HG03060 (cell line): ENCODE measurements around the gene UBE2R2.
"Not testable (repeated sequence)": the region's sequence is repeated elsewhere in the genome, so short reads cannot be mapped to it uniquely, and the experiment has no call there.

ENCODE experiments used
- ATAC-seq: cut with Tn5 transposase; IDR thresholded peaks from one replicate; pipeline ENCODE4 v1.9.1; 2021; ENCODE audit warnings: low read depth, moderate number of reproducible peaks; ENCODE audit not compliant: unreplicated experiment

UBE2R2 gene

GRCh38 chr9:33816327-33817252, at the start of gene UBE2R2:
UBE2R2 (plus strand) TSS chr9:33817160; CDS start chr9:33817758, 598 bp downstream.
- ATAC-seq: peak; percentile 35

GRCh38 chr9:33770156-33770880, 46.6 kb upstream of the UBE2R2 start:
- not testable (repeated sequence) for ATAC-seq

GRCh38 chr9:33773135-33773534, 43.8 kb upstream of the UBE2R2 start:
- ATAC-seq: not testable (repeated sequence)

GRCh38 chr9:33774074-33774659, 42.8 kb upstream of the UBE2R2 start:
- not testable (repeated sequence) for ATAC-seq

- ATAC-seq: no peak
Observed at GRCh38 chr9:33776578-33776977, 40.4 kb upstream of the UBE2R2 start.

- ATAC-seq: peak; percentile 49
Observed at GRCh38 chr9:33778700-33779351, 38.1 kb upstream of the UBE2R2 start.

GRCh38 chr9:33780276-33780675, 36.7 kb upstream of the UBE2R2 start:
- ATAC-seq: no peak

- no peak for ATAC-seq
Observed at GRCh38 chr9:33781736-33782135, 35.2 kb upstream of the UBE2R2 start.

GRCh38 chr9:33782395-33783152, 34.4 kb upstream of the UBE2R2 start:
- no peak for ATAC-seq

GRCh38 chr9:33785914-33786313, 31.0 kb upstream of the UBE2R2 start:
- no peak for ATAC-seq

GRCh38 chr9:33786681-33787080, 30.3 kb upstream of the UBE2R2 start:
- no peak for ATAC-seq

GRCh38 chr9:33787839-33788238, 29.1 kb upstream of the UBE2R2 start:
- no peak for ATAC-seq

- ATAC-seq: not testable (repeated sequence)
Observed at GRCh38 chr9:33789429-33789828, 27.5 kb upstream of the UBE2R2 start.

GRCh38 chr9:33791117-33791516, 25.8 kb upstream of the UBE2R2 start:
- no peak for ATAC-seq

GRCh38 chr9:33793496-33793895, 23.5 kb upstream of the UBE2R2 start:
- not testable (repeated sequence) for ATAC-seq

GRCh38 chr9:33794560-33794959, 22.4 kb upstream of the UBE2R2 start:
- ATAC-seq: no peak

- no peak for ATAC-seq
Observed at GRCh38 chr9:33795281-33795680, 21.7 kb upstream of the UBE2R2 start, which contains the start of gene PRSS3. PRSS3 (plus strand) TSS chr9:33795561; CDS start chr9:33795574, 13 bp downstream.

- ATAC-seq: no peak
Observed at GRCh38 chr9:33795819-33796218, 21.1 kb upstream of the UBE2R2 start.

GRCh38 chr9:33796679-33797078, 20.3 kb upstream of the UBE2R2 start:
- not testable (repeated sequence) for ATAC-seq

- ATAC-seq: no peak
Observed at GRCh38 chr9:33797837-33798236, 19.1 kb upstream of the UBE2R2 start.
